Spleen (tissue), 11 donors: ENCODE measurements around the gene LSM14B. TPM values are rescaled to one million over a fixed set of nuclear protein-coding genes. Genes with fewer than 3 reads are reported as not detected.
A peak's percentile ranks its signal among the peaks of the same experiment; 100 is the strongest.

ENCODE experiments used
- DNase-seq: peaks from one replicate; pipeline ENCODE4 v3.0.0-alpha.2; 2020
- H3K27ac ChIP-seq, 8 donors: fragments of 200-600 bp; sonication (generic) in 7 of 8; 1 replicate in 4 of 8; 2 replicates in 4 of 8; pipeline versions ENCODE4 v1.5.0 to v1.8.0; 2016 to 2021; ENCODE audit warnings: inconsistent platforms in 4 of 8, mild to moderate bottlenecking in 4 of 8, moderate library complexity in 1 of 8
- H3K27me3 ChIP-seq, 7 donors: fragments of 200-600 bp; sonication (generic) in 6 of 7; replicated peaks in 1 of 7; 1 replicate in 4 of 7; 2 replicates in 3 of 7; pipeline versions ENCODE4 v1.5.0 to v1.8.0; 2016 to 2021; ENCODE audit warnings: inconsistent platforms in 3 of 7, mild to moderate bottlenecking in 1 of 7
- H3K36me3 ChIP-seq, 6 donors: fragments of 200-600 bp; sonication (generic) in 5 of 6; 1 replicate in 4 of 6; 2 replicates in 2 of 6; pipeline versions ENCODE4 v1.5.0 to v1.8.0; 2016 to 2021; ENCODE audit warnings: inconsistent platforms in 2 of 6
- H3K4me1 ChIP-seq, 6 donors: fragments of 200-600 bp; sonication (generic) in 5 of 6; 1 replicate in 3 of 6; 2 replicates in 3 of 6; pipeline versions ENCODE4 v1.5.0 to v1.8.0; 2016 to 2021; ENCODE audit warnings: inconsistent platforms in 3 of 6
- H3K4me3 ChIP-seq, 8 donors: fragments of 200-600 bp; sonication (generic) in 7 of 8; 1 replicate in 4 of 8; 2 replicates in 4 of 8; pipeline versions ENCODE4 v1.5.0 to v1.8.0; 2016 to 2021; ENCODE audit warnings: inconsistent platforms in 4 of 8, mild to moderate bottlenecking in 4 of 8, moderate library complexity in 2 of 8
- H3K9me3 ChIP-seq, 8 donors: fragments of 200-600 bp; sonication (generic) in 7 of 8; 1 replicate in 4 of 8; 2 replicates in 4 of 8; pipeline versions ENCODE4 v1.5.0 to v1.8.0; 2016 to 2021; ENCODE audit warnings: inconsistent platforms in 4 of 8
- POLR2A ChIP-seq, 3 donors: fragments of 450-650 bp; IDR thresholded peaks; one replicate each; pipeline ENCODE4 v1.5.1; 2017; ENCODE audit warnings: antibody characterized with exemption in 3 of 3, mild to moderate bottlenecking in 1 of 3
- POLR2AphosphoS5 ChIP-seq, 3 donors: sonication (generic); formaldehyde crosslinking; IDR thresholded peaks; one replicate each; pipeline ENCODE4 v1.5.1; 2017; ENCODE audit warnings: antibody characterized with exemption in 3 of 3
- WGBS, 5 donors: extraction: QIAGEN DNeasy Blood & Tissue Kit in 3 of 5; methylation state at CpG; one replicate each; pipeline versions ENCODE4 v1.1.5 to v1.1.7; 2013 to 2018; 5-methylcytosine and 5-hydroxymethylcytosine counted together
- intact Hi-C: fragments of 100-400 bp; cut with DNase I; formaldehyde crosslinking; loops from one replicate; pipeline ENCODE4 v1.15.0; 2023; ENCODE audit warnings: low total_unique reads
- polyA plus RNA-seq, 3 donors: library from polyadenylated mRNA; stranded (reverse); fragments of 200-250 nt; gene quantifications; one replicate each; pipeline ENCODE4 v1.2.1, GENCODE V29; 2013
- total RNA-seq, 7 donors: library from RNA; depleted of rRNA in 3 of 7; stranded (reverse); fragments of >200 nt in 3 of 7; fragmentation: NEBNext Ultra II Directional in 4 of 7; extraction: Animal tissue kit (Norgen Biotek cat#: 25700) in 4 of 7; gene quantifications; one replicate each; pipeline versions ENCODE4 v1.1.0 to v1.2.1, GENCODE V29; 2016 to 2021
- TF ChIP-seq, protein P1 (sequence below), 11 experiments: fragments of 200-600 bp in 7 of 11; fragments of 450-650 bp in 4 of 11; sonication (generic) in 4 of 11; IDR thresholded peaks in 8 of 11; conservative IDR thresholded peaks in 3 of 11; 1 replicate in 7 of 11; 2 replicates in 4 of 11; pipeline versions ENCODE4 v1.4.0 to v1.8.0; 2016 to 2021; ENCODE audit warnings: antibody characterized with exemption in 11 of 11, inconsistent platforms in 4 of 11, mild to moderate bottlenecking in 1 of 11
- donor health status: healthy with polysubstance abuse.
- donor health status: DM: no; HTN: no; CAD: no; lungs with moderate emphysema.
- donor health status: DM: no; HTN: no; CAD: no.
- donor health status: Bipolar disorder and iron deficiency.
- donor health status: healthy.
- donor health status: DM: no; HTN: no; CAD: no.
- donor health status: DM: yes; HTN: yes; CAD: no.

LSM14B gene
- total and polyA plus RNA-seq, 10 donors = 14.0 to 37.6 (median 26.0) TPM

DNA sequence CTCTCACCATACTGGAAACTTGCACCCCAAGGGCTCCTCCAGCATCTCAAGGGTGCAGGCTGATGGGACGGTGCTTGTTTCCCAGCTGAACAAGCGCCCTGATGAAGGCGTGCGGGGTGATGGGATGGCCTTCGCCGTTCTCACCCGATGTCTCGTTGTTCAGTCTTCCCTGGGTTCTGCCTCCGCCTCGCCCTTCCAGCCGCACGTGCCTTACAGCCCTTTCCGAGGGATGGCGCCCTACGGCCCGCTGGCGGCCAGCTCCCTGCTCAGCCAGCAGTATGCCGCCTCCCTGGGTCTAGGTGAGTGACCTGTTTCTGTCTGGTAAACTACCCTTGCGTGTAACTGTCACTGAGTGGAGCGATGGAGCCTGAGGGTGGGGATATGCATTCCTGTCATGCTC lies 3.9 kb downstream of the LSM14B start:
- intact Hi-C loops = no loop called here
- Histone ChIP-seq H3K36me3 (peaks cover 0 to 73% (median 58%) of the 10 kb centered on the region in 6 donors), H3K4me3 (no peak overlapping the region), H3K4me1 (peaks cover 7 to 76% (median 28%) of the 10 kb centered on the region in 6 donors), H3K27ac (no peak overlapping the region), H3K9me3 (no peaks in the 10 kb centered on the region), H3K27me3 (no peaks in the 10 kb centered on the region)
- no peak for DNase-seq
- WGBS, 5 donors = 94 to 97% (median 96%) methylated on average over 19 to 20 of the region's 20 CpGs
- TF ChIP-seq POLR2AphosphoS5 (IDR thresholded peaks at IDR 0.05) = peak in 1 of 3 donors; percentile 23
- TF ChIP-seq POLR2A (IDR thresholded peaks at IDR 0.05) = no peak

DNA sequence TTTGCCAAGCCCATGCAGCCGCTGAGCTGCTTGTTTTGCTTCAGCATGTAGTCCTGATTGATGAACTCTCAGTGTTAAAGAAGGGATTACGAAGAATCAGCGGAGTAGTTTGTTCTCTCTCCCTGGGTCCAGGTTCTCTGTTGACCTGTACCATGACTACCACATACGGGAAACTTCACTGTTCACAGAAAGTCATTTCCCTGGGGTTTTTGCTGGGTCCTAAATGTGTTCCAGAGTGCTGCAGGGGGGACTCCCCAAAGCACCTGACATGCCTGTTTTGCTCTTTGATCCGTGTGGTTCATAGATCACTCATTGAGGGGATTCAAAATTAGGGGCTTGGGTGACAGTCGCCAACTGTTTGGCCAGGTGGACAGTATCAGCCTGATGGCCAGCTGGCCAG lies 5.5 kb downstream of the LSM14B start:
- Histone ChIP-seq H3K27me3 (no peaks in the 10 kb centered on the region), H3K36me3 (peaks cover 0 to 89% (median 74%) of the 10 kb centered on the region in 6 donors), H3K4me3 (no peak overlapping the region), H3K9me3 (no peaks in the 10 kb centered on the region), H3K4me1 (peaks cover 7 to 85% (median 35%) of the 10 kb centered on the region in 6 donors), H3K27ac (no peak overlapping the region)
- intact Hi-C loops = no loop called here
- WGBS, 5 donors = 82 to 92% (median 89%) methylated on average over 6 of the region's 6 CpGs
- no peak for DNase-seq
- no peak for TF ChIP-seq POLR2A (IDR thresholded peaks at IDR 0.05)
- TF ChIP-seq POLR2AphosphoS5 (IDR thresholded peaks at IDR 0.05) = no peak

DNA sequence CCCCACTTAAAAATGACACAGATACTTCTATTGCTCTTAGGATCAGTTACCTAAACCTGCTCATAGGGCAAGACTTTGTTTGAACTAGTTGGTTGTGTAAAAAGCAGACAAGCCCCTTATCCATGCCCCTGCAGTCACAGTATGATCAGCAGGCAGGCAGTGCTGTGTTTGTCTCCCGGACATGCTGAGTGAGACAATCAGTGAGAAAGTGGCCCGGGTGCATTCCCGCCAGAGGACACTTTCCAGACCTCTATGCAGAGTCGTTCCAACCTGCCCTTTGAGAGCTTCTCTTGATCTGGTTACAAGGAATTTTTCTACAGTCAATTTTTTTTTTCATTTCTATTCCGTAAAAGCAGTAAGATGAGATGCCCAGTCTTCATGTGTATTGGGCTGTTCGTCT lies 6.2 kb downstream of the LSM14B start:
- WGBS, 5 donors = 90 to 94% (median 94%) methylated on average over 6 of the region's 6 CpGs
- intact Hi-C loops = no loop called here
- Histone ChIP-seq H3K27me3 (no peaks in the 10 kb centered on the region), H3K27ac (no peak overlapping the region), H3K36me3 (peaks cover 0 to 96% (median 78%) of the 10 kb centered on the region in 6 donors), H3K9me3 (no peaks in the 10 kb centered on the region), H3K4me1 (peaks cover 4 to 85% (median 36%) of the 10 kb centered on the region in 6 donors), H3K4me3 (no peak overlapping the region)
- TF ChIP-seq POLR2AphosphoS5 (IDR thresholded peaks at IDR 0.05) (no peak), POLR2A (IDR thresholded peaks at IDR 0.05) (no peak)
- TF ChIP-seq, protein P1, sequence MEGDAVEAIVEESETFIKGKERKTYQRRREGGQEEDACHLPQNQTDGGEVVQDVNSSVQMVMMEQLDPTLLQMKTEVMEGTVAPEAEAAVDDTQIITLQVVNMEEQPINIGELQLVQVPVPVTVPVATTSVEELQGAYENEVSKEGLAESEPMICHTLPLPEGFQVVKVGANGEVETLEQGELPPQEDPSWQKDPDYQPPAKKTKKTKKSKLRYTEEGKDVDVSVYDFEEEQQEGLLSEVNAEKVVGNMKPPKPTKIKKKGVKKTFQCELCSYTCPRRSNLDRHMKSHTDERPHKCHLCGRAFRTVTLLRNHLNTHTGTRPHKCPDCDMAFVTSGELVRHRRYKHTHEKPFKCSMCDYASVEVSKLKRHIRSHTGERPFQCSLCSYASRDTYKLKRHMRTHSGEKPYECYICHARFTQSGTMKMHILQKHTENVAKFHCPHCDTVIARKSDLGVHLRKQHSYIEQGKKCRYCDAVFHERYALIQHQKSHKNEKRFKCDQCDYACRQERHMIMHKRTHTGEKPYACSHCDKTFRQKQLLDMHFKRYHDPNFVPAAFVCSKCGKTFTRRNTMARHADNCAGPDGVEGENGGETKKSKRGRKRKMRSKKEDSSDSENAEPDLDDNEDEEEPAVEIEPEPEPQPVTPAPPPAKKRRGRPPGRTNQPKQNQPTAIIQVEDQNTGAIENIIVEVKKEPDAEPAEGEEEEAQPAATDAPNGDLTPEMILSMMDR (IDR thresholded peaks at IDR 0.05 in 8 of 11, conservative IDR thresholded peaks at IDR 0.05 in 3 of 11) = no peak
- DNase-seq = no peak

DNA sequence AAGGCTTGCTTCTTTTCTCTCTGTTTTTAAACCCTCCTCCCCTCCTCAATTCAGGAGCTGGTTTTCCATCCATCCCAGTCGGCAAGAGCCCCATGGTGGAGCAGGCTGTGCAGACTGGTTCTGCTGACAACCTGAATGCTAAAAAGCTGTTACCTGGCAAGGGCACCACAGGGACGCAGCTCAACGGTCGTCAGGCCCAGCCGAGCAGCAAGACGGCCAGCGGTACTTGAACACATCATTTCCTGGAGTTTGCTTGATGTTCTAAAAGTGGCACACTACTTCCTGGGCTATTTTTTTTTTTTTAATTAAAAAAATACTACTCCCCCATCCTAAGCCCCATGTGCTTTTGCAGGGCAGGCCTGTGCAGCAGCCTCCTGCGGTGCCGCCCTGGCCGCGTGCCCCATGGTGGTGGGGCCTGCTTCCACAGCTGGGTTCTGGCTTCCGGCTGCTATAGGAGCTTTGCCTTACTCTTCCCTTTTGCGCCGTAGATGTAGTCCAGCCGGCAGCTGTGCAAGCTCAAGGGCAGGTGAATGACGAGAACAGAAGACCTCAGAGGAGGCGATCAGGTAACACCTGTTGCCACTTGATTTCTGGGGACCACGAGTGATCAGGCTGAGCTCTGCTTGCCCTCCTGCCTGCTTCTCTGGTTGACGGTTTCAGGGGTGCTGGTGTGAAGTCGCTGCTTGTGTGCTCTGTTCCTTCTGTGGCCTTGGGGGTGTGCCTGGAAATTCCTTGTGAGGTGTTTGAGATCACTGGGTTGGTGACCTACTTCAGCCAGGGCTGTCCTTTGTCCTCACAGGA lies 7.7 kb downstream of the LSM14B start:
- Histone ChIP-seq H3K36me3 (peaks cover 0 to 100% (median 87%) of the 10 kb centered on the region in 6 donors), H3K27me3 (no peaks in the 10 kb centered on the region), H3K27ac (peak overlapping the region in 2 of 8 donors; percentile 32 to 53), H3K9me3 (no peaks in the 10 kb centered on the region), H3K4me3 (no peak overlapping the region), H3K4me1 (peaks cover 5 to 85% (median 38%) of the 10 kb centered on the region in 6 donors)
- intact Hi-C loops = no loop called here
- WGBS, 5 donors = 62 to 78% (median 72%) methylated on average over 17 to 20 of the region's 20 CpGs
- no peak for DNase-seq
- peak in 2 of 3 donors; percentile 22 to 53 for TF ChIP-seq POLR2AphosphoS5 (IDR thresholded peaks at IDR 0.05)
- TF ChIP-seq, protein P1 (IDR thresholded peaks at IDR 0.05 in 8 of 11, conservative IDR thresholded peaks at IDR 0.05 in 3 of 11) = no peak
